ENCODE results near the gene MOB3A. TPM values are rescaled to one million over a fixed set of nuclear protein-coding genes. Genes with fewer than 3 reads are reported as not detected.

MOB3A gene
- total and polyA plus RNA-seq, 8 donors = 9.9 to 181 (median 25.9) TPM

DNA sequence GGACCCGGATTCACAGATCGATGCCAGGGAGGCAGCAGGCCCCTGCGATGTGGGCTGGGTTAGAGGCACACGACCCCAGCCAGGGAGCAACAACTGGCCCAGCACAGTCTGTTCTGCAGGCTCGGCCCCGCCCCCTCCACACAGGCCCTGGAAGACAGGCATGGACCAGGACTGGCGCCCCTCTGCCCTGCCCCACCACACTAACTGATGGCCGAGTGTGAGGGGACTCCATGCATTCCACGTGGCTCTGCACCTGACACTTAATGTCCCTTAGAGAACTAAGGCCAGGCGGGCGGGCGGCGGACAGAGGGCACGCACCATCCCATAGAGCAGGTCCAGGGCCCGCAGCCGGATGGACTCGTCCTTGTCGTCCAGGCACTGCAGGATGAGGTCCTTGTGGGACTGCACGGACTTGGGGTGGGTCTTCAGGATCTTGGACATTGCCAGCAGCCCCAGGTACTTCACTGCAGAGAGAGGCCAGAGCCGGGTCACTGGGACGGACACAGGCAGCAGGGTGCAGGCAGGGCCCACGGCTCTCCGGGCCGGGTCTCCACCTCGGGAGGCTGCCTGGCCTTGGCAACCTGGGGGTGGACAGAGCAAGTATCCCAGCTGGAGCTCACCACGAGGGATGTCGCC is 25.4 kb upstream of the MOB3A start:
- DNase-seq = no peak
- no peaks in the 10 kb centered on the region for H3K27me3 ChIP-seq
- H3K36me3 ChIP-seq = peaks cover 84 to 100% (median 100%) of the 10 kb centered on the region in 4 donors
- H3K27ac ChIP-seq = no peak overlapping the region
- no peak for TF ChIP-seq EP300 (IDR thresholded peaks at IDR 0.05)
- TF ChIP-seq POLR2AphosphoS5 (IDR thresholded peaks at IDR 0.05) = no peak
- no peak for TF ChIP-seq POLR2A (IDR thresholded peaks at IDR 0.05)
- no peak for TF ChIP-seq CTCF (IDR thresholded peaks at IDR 0.05)
- WGBS, 5 donors = 92 to 100% (median 93%) methylated on average over 3 to 27 of the region's 27 CpGs
- no peak overlapping the region for H3K4me3 ChIP-seq
- no peaks in the 10 kb centered on the region for H3K4me1 ChIP-seq
- intact Hi-C loops (cut with DNase I; ENCODE audit: low total_unique reads) = no loop called here
- H3K9me3 ChIP-seq = no peaks in the 10 kb centered on the region

DNA sequence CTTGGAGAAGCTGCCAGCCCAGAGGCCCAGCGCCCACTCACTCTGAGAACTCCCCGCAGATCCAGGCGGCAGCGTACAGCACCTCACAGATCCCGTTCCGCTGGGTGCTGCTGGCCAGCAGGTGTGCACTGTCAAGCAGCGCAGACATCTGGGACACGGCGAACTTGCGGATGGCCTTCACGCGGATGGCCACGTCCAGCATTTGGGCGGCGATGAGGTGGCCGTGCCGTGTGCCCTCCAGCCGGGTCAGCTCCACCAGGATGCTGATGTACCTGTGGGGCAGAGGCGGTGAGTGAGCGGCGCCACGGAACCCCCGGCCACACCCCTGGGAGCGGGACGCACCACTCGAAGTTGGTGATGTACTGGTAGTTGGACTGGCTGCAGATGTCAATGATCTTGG is 24.7 kb upstream of the MOB3A start:
- TF ChIP-seq POLR2A (IDR thresholded peaks at IDR 0.05) = no peak
- TF ChIP-seq POLR2AphosphoS5 (IDR thresholded peaks at IDR 0.05) = no peak
- TF ChIP-seq CTCF (IDR thresholded peaks at IDR 0.05) = no peak
- no peak for TF ChIP-seq EP300 (IDR thresholded peaks at IDR 0.05)
- 90 to 98% (median 96%) methylated on average over 22 to 26 of the region's 26 CpGs for WGBS, 5 donors
- Histone ChIP-seq H3K4me1 (no peaks in the 10 kb centered on the region), H3K9me3 (no peaks in the 10 kb centered on the region), H3K27me3 (no peaks in the 10 kb centered on the region), H3K27ac (no peak overlapping the region), H3K4me3 (no peak overlapping the region), H3K36me3 (peaks cover 84 to 100% (median 100%) of the 10 kb centered on the region in 4 donors)
- no peak for DNase-seq
- intact Hi-C loops (cut with DNase I; ENCODE audit: low total_unique reads) = no loop called here

- Histone ChIP-seq H3K27ac (no peak overlapping the region), H3K36me3 (peaks cover 89 to 100% (median 100%) of the 10 kb centered on the region in 4 donors), H3K4me3 (no peak overlapping the region), H3K4me1 (no peaks in the 10 kb centered on the region), H3K27me3 (no peaks in the 10 kb centered on the region), H3K9me3 (no peaks in the 10 kb centered on the region)
- WGBS, 5 donors = 87 to 92% (median 91%) methylated on average over 20 to 31 of the region's 31 CpGs
- TF ChIP-seq POLR2AphosphoS5 (IDR thresholded peaks at IDR 0.05) = no peak
- no peak for TF ChIP-seq CTCF (IDR thresholded peaks at IDR 0.05)
- no peak for TF ChIP-seq EP300 (IDR thresholded peaks at IDR 0.05)
- TF ChIP-seq POLR2A (IDR thresholded peaks at IDR 0.05) = no peak
- no peak for DNase-seq
- intact Hi-C loops (cut with DNase I; ENCODE audit: low total_unique reads) = no loop called here
These were observed 24.0 kb upstream of the MOB3A start for GRCh38 chr19:2119921-2120785.

GRCh38 chr19:2118438-2118837 is 22.3 kb upstream of the MOB3A start:
- H3K27me3 ChIP-seq = no peaks in the 10 kb centered on the region
- H3K36me3 ChIP-seq = peaks cover 99 to 100% (median 100%) of the 10 kb centered on the region in 4 donors

More at GRCh38 chr19:2118438-2118837, 22.3 kb upstream of the MOB3A start:
- TF ChIP-seq CTCF (IDR thresholded peaks at IDR 0.05) (no peak), POLR2A (IDR thresholded peaks at IDR 0.05) (no peak), POLR2AphosphoS5 (IDR thresholded peaks at IDR 0.05) (no peak), EP300 (IDR thresholded peaks at IDR 0.05) (no peak)
- 90 to 96% (median 93%) methylated on average over 7 to 18 of the region's 18 CpGs for WGBS, 5 donors
- H3K9me3 ChIP-seq = no peaks in the 10 kb centered on the region
- H3K27ac ChIP-seq = no peak overlapping the region
- H3K4me1 ChIP-seq = no peaks in the 10 kb centered on the region
- DNase-seq = no peak
- H3K4me3 ChIP-seq = no peak overlapping the region
- intact Hi-C loops (cut with DNase I; ENCODE audit: low total_unique reads) = no loop called here

Measured in stomach (tissue), 9 donors.